B cell (primary cell): ENCODE data around the gene STAM. TPM values are rescaled to one million over a fixed set of nuclear protein-coding genes. Genes with fewer than 3 reads are reported as not detected.

Source experiments
- ATAC-seq: fragments of 200-7000 bp; cut with Tn5 transposase; one replicate; pipeline ENCODE4 v1.10.0; 2021; ENCODE audit warnings: low read depth, mild to moderate bottlenecking, moderate number of reproducible peaks, moderate library complexity
- CTCF ChIA-PET: fragments of 350-600 bp; sonication (Branson Sonifier 250); formaldehyde crosslinking; loops from one replicate; lab custom pipeline; 2021; ENCODE audit warnings: antibody characterized with exemption, inconsistent platforms; lab: Charles Lee
- POLR2A ChIA-PET: fragments of 350-600 bp; sonication (Branson Sonifier 250); formaldehyde crosslinking; loops from one replicate; lab custom pipeline; 2021; ENCODE audit warnings: antibody characterized with exemption; lab: Charles Lee
- DNase-seq: peaks from one replicate; pipeline ENCODE4 v3.0.0; 2013
- H2AFZ ChIP-seq: 2 replicates; pipeline ENCODE4 v1.6.1; 2012; ENCODE audit warnings: mild to moderate bottlenecking, low read depth, low read length; ENCODE audit not compliant: insufficient read depth, poor library complexity, severe bottlenecking
- H3K27ac ChIP-seq, 2 donors: 1 replicate in 1 of 2; 2 replicates in 1 of 2; pipeline ENCODE4 v1.5.1; 2012 to 2013; ENCODE audit warnings: low read length in 2 of 2, mild to moderate bottlenecking in 2 of 2, moderate library complexity in 1 of 2
- H3K27me3 ChIP-seq, 4 experiments: fragments of 200-600 bp in 1 of 4; sonication (generic) in 1 of 4; replicated peaks in 1 of 4; 1 replicate in 2 of 4; 2 replicates in 2 of 4; pipeline versions ENCODE4 v1.6.1 to v1.7.0; 2013 to 2016; ENCODE audit warnings: low read length in 3 of 4, mild to moderate bottlenecking in 2 of 4, mixed read lengths in 1 of 4, moderate library complexity in 1 of 4; ENCODE audit not compliant: insufficient read depth in 4 of 4, control insufficient read depth in 3 of 4; ENCODE audit errors: control extremely low read depth in 1 of 4
- H3K36me3 ChIP-seq, 2 experiments: replicated peaks in 1 of 2; 1 replicate in 1 of 2; 2 replicates in 1 of 2; pipeline versions ENCODE4 v1.6.1 to v1.7.1; 2013; ENCODE audit warnings: low read length in 1 of 2; ENCODE audit not compliant: insufficient read depth in 2 of 2, control insufficient read depth in 1 of 2; ENCODE audit errors: control extremely low read depth in 1 of 2, extremely low read depth in 1 of 2
- H3K4me1 ChIP-seq, 2 donors: fragments of 200-600 bp in 1 of 2; sonication (generic) in 1 of 2; 1 replicate in 1 of 2; 2 replicates in 1 of 2; pipeline versions ENCODE4 v1.5.1 to v1.6.1; 2013 to 2017; ENCODE audit warnings: low read length in 2 of 2; ENCODE audit not compliant: control insufficient read depth in 2 of 2, insufficient read depth in 2 of 2
- H3K4me2 ChIP-seq: replicated peaks from 2 replicates; pipeline ENCODE3; 2012; ENCODE audit warnings: mild to moderate bottlenecking, low read depth, low read length; ENCODE audit not compliant: poor library complexity, severe bottlenecking
- H3K4me3 ChIP-seq, 5 experiments: fragments of 200-600 bp in 1 of 5; sonication (generic) in 1 of 5; 1 replicate in 3 of 5; 2 replicates in 2 of 5; pipeline versions ENCODE4 v1.5.1 to v1.7.0; 2011 to 2016; ENCODE audit warnings: low read length in 4 of 5, mild to moderate bottlenecking in 4 of 5, low read depth in 2 of 5, control low read depth in 1 of 5, moderate library complexity in 1 of 5; ENCODE audit not compliant: insufficient read depth in 1 of 5; ENCODE audit errors: control extremely low read depth in 1 of 5, extremely low read depth in 1 of 5
- H3K79me2 ChIP-seq: fragments of 200-600 bp; sonication (generic); one replicate; pipeline ENCODE4 v1.6.0; 2016; ENCODE audit warnings: low read length; ENCODE audit not compliant: control insufficient read depth, insufficient read depth
- H3K9ac ChIP-seq: fragments of 200-600 bp; sonication (generic); 2 replicates; pipeline ENCODE4 v1.6.1; 2017; ENCODE audit warnings: mild to moderate bottlenecking, low read length, moderate library complexity
- H3K9me3 ChIP-seq, 3 donors: one replicate each; pipeline versions ENCODE4 v1.6.1 to v1.7.1; 2013; ENCODE audit warnings: low read length in 2 of 3; ENCODE audit not compliant: control insufficient read depth in 2 of 3, insufficient read depth in 1 of 3; ENCODE audit errors: control extremely low read depth in 1 of 3
- H4K20me1 ChIP-seq: 2 replicates; pipeline ENCODE4 v1.6.0; 2012; ENCODE audit warnings: mild to moderate bottlenecking, low read length; ENCODE audit not compliant: insufficient read depth, control insufficient read depth, poor library complexity, severe bottlenecking
- H3K27ac Mint-ChIP-seq: one replicate; pipeline ENCODE4 v1.8.0; 2021; ENCODE audit warnings: mixed read lengths
- H3K27me3 Mint-ChIP-seq: one replicate; pipeline ENCODE4 v1.8.0; 2021; ENCODE audit warnings: mixed read lengths
- H3K4me1 Mint-ChIP-seq: one replicate; pipeline ENCODE4 v1.8.0; 2021; ENCODE audit warnings: mixed read lengths
- H3K4me3 Mint-ChIP-seq: one replicate; pipeline ENCODE4 v1.8.0; 2021; ENCODE audit warnings: mixed read lengths
- H3K9me3 Mint-ChIP-seq: one replicate; pipeline ENCODE4 v1.8.0; 2022; ENCODE audit warnings: mixed read lengths; ENCODE audit not compliant: insufficient read depth
- CTCF ChIP-seq: fragments of 200-600 bp; IDR thresholded peaks from one replicate; pipeline ENCODE4 v1.8.0; 2022; ENCODE audit warnings: antibody characterized with exemption, mild to moderate bottlenecking
- EZH2 ChIP-seq: IDR thresholded peaks from 2 replicates; pipeline ENCODE4 v1.6.1; 2012; ENCODE audit warnings: borderline replicate concordance, low read depth, mild to moderate bottlenecking, moderate library complexity, low read length; ENCODE audit not compliant: insufficient read depth, poor library complexity, severe bottlenecking
- WGBS: methylation state at CpG from one replicate; pipeline ENCODE4 v1.1.5; 2013; ENCODE audit warnings: missing lambda C conversion rate; ENCODE audit not compliant: insufficient coverage; 5-methylcytosine and 5-hydroxymethylcytosine counted together
- intact Hi-C: fragments of 100-400 bp; cut with micrococcal nuclease; formaldehyde crosslinking; loops from one replicate; pipeline ENCODE4 v1.10.0; 2022
- polyA plus RNA-seq: library from polyadenylated mRNA; depleted of rRNA; stranded (reverse); fragments of >200 nt; gene quantifications from 2 replicates; pipeline ENCODE4 v1.2.3, GENCODE V29; 2012
- total RNA-seq, 2 donors: library from RNA; stranded (reverse); fragments of 120-200 nt in 1 of 2; gene quantifications; 1 replicate in 1 of 2; 2 replicates in 1 of 2; pipeline versions ENCODE4 v1.2.3 to v1.2.4, GENCODE V29; 2013 to 2022

STAM gene
- total and polyA plus RNA-seq, 2 donors (not counting 1 experiment from before 2014, with no cell fraction given) = 9.1 to 35.1 TPM

GRCh38 chr10:17744341-17744861 lies 100.5 kb downstream of the STAM start:
- intact Hi-C loops = no loop called here
- TF ChIP-seq EZH2 = no peak
- TF ChIP-seq CTCF = no peak
- no peak overlapping the region for H3K4me2 ChIP-seq
- H3K79me2 ChIP-seq = no peaks in the 10 kb centered on the region
- no peak overlapping the region for H3K4me3 Mint-ChIP-seq
- no peaks in the 10 kb centered on the region for H3K9me3 ChIP-seq
- no peaks in the 10 kb centered on the region for H3K4me1 ChIP-seq
- H3K9ac ChIP-seq = no peak overlapping the region
- no peak overlapping the region for H3K27ac Mint-ChIP-seq
- WGBS = 19% methylated on average over 5 of the region's 6 CpGs
- H2AFZ ChIP-seq = no peak overlapping the region
- H3K4me1 Mint-ChIP-seq = peaks cover 7% of the 10 kb centered on the region
- H3K9me3 Mint-ChIP-seq = no peaks in the 10 kb centered on the region
- no peak for DNase-seq
- no peak for ATAC-seq
- H3K36me3 ChIP-seq = no peaks in the 10 kb centered on the region
- no peak overlapping the region for H3K4me3 ChIP-seq
- ChIA-PET POLR2A (no interaction called here), CTCF (interaction anchor here (0.8 to 5.1 kb wide), 11 partner anchors 7 to 143 kb away, joined by 3 to 75 read pairs (median 3); partner anchors contain the start of gene TMEM236)
- no peaks in the 10 kb centered on the region for H3K27me3 Mint-ChIP-seq
- no peaks in the 10 kb centered on the region for H4K20me1 ChIP-seq
- no peak overlapping the region for H3K27ac ChIP-seq
- H3K27me3 ChIP-seq = no peaks in the 10 kb centered on the region

GRCh38 chr10:17747883-17748550 lies 104.1 kb downstream of the STAM start:
- no peak overlapping the region for H3K9ac ChIP-seq
- DNase-seq = no peak
- POLR2A ChIA-PET = no interaction called here
- WGBS = 92% methylated on average over 5 of the region's 10 CpGs
- TF ChIP-seq EZH2 (no peak), CTCF (no peak)
- H3K79me2 ChIP-seq = no peaks in the 10 kb centered on the region
- no peak for ATAC-seq
- no peak overlapping the region for H2AFZ ChIP-seq
- H3K27ac ChIP-seq = no peak overlapping the region
- Mint-ChIP-seq H3K4me1 (peaks cover 4% of the 10 kb centered on the region), H3K9me3 (no peaks in the 10 kb centered on the region), H3K27me3 (no peaks in the 10 kb centered on the region), H3K4me3 (no peak overlapping the region), H3K27ac (no peak overlapping the region)
- H3K9me3 ChIP-seq = no peaks in the 10 kb centered on the region
- no peaks in the 10 kb centered on the region for H3K4me1 ChIP-seq
- CTCF ChIA-PET = interaction anchor here (1.3 kb wide), 1 partner anchor 138 kb away, joined by 3 read pairs; no protein-coding TSS in a partner anchor
- H3K4me2 ChIP-seq = no peak overlapping the region
- H3K36me3 ChIP-seq = no peaks in the 10 kb centered on the region
- H4K20me1 ChIP-seq = no peaks in the 10 kb centered on the region
- intact Hi-C loops = no loop called here
- H3K4me3 ChIP-seq = no peak overlapping the region
- no peaks in the 10 kb centered on the region for H3K27me3 ChIP-seq
